Measurements from ENCODE around the gene DMRTC2. TPM values are rescaled to one million over a fixed set of nuclear protein-coding genes. Genes with fewer than 3 reads are reported as not detected.

DMRTC2 gene
- total and polyA plus RNA-seq, 8 donors: not detected

- WGBS, 2 donors: 49 to 51% methylated on average over 5 of the region's 5 CpGs
- no peak for ATAC-seq
These were observed 5.5 kb downstream of the DMRTC2 start for GRCh38 chr19:41850381-41850780.

GRCh38 chr19:41851456-41851855, 6.6 kb downstream of the DMRTC2 start:
- Histone ChIP-seq H3K9me3 (no peaks in the 10 kb centered on the region), H3K36me3 (no peaks in the 10 kb centered on the region), H3K4me3 (no peak overlapping the region), H3K27me3 (no peaks in the 10 kb centered on the region), H3K4me1 (no peaks in the 10 kb centered on the region), H3K27ac (no peak overlapping the region)
- intact Hi-C loops (cut with DNase I): no loop called here
- no peak for ATAC-seq
- FAIRE-seq: no peak
- no peak for DNase-seq
- no peak for TF ChIP-seq CTCF (IDR thresholded peaks at IDR 0.05)
- WGBS, 2 donors: 28 to 37% methylated on average over 4 of the region's 4 CpGs

More at GRCh38 chr19:41850381-41850780, 5.5 kb downstream of the DMRTC2 start:
- H3K4me1 ChIP-seq: no peaks in the 10 kb centered on the region
- no peak for FAIRE-seq
- intact Hi-C loops (cut with DNase I): no loop called here
- no peak overlapping the region for H3K4me3 ChIP-seq
- DNase-seq: no peak
- TF ChIP-seq CTCF (IDR thresholded peaks at IDR 0.05): no peak
- H3K9me3 ChIP-seq: no peaks in the 10 kb centered on the region
- no peaks in the 10 kb centered on the region for H3K27me3 ChIP-seq
- H3K36me3 ChIP-seq: no peaks in the 10 kb centered on the region
- no peak overlapping the region for H3K27ac ChIP-seq

- no peak overlapping the region for H3K27ac ChIP-seq
- H3K9me3 ChIP-seq: no peaks in the 10 kb centered on the region
- no peak overlapping the region for H3K4me3 ChIP-seq
- no peaks in the 10 kb centered on the region for H3K36me3 ChIP-seq
- no peaks in the 10 kb centered on the region for H3K27me3 ChIP-seq
- ATAC-seq: no peak
- WGBS, 2 donors: 20 to 48% methylated on average over 2 of the region's 2 CpGs
- DNase-seq: no peak
- TF ChIP-seq CTCF (IDR thresholded peaks at IDR 0.05): no peak
- no peak for FAIRE-seq
- intact Hi-C loops (cut with DNase I): no loop called here
- peaks cover 0 to 2% (median 0%) of the 10 kb centered on the region in 3 donors for H3K4me1 ChIP-seq
These were observed 8.5 kb downstream of the DMRTC2 start for GRCh38 chr19:41853344-41853743.

GRCh38 chr19:41853768-41854167, 8.9 kb downstream of the DMRTC2 start:
- intact Hi-C loops (cut with DNase I): no loop called here
- WGBS, 2 donors: 41 to 61% methylated on average over 2 of the region's 2 CpGs
- ATAC-seq (no peak), FAIRE-seq (no peak), DNase-seq (no peak)
- H3K27me3 ChIP-seq: no peaks in the 10 kb centered on the region
- H3K4me3 ChIP-seq: no peak overlapping the region
- H3K9me3 ChIP-seq: no peaks in the 10 kb centered on the region
- H3K27ac ChIP-seq: no peak overlapping the region
- TF ChIP-seq CTCF (IDR thresholded peaks at IDR 0.05): no peak
- no peaks in the 10 kb centered on the region for H3K36me3 ChIP-seq
- peaks cover 3 to 6% (median 3%) of the 10 kb centered on the region in 3 donors for H3K4me1 ChIP-seq

GRCh38 chr19:41859213-41859617, 14.4 kb downstream of the DMRTC2 start:
- H3K4me3 ChIP-seq: peak overlapping the region in 2 of 4 donors; percentile 92 to 96

More at GRCh38 chr19:41859213-41859617, 14.4 kb downstream of the DMRTC2 start:
- Histone ChIP-seq H3K36me3 (peaks cover 0 to 18% (median 7%) of the 10 kb centered on the region in 3 donors), H3K27me3 (no peaks in the 10 kb centered on the region), H3K9me3 (no peaks in the 10 kb centered on the region), H3K4me1 (peaks cover 20 to 33% (median 22%) of the 10 kb centered on the region in 3 donors), H3K27ac (peak overlapping the region; percentile 26 to 98 (median 92))
- intact Hi-C loops (cut with DNase I): no loop called here
- FAIRE-seq: no peak
- no peak for DNase-seq
- WGBS, 2 donors: 1% methylated on average over 8 of the region's 8 CpGs
- TF ChIP-seq CTCF (IDR thresholded peaks at IDR 0.05): no peak
- ATAC-seq: peak; percentile 4 to 13 (median 8)

All from pancreas (tissue), 10 donors.